Right kidney (tissue), 9 donors: ENCODE data around the gene HNRNPCL2.
"Not testable (repeated sequence)": the region's sequence is repeated elsewhere in the genome, so short reads cannot be mapped to it uniquely, and the experiment has no call there.

Experiments used
- DNase-seq: peaks from one replicate; pipeline ENCODE4 v3.0.0-alpha.2; 2016
- long read RNA-seq, 8 donors: transcript quantifications; one replicate each; lab custom pipeline, GENCODE V29; 2026

Gene HNRNPCL2
- long read RNA-seq, donor 1 = 0 reads
- long read RNA-seq, donor 2 = 0 reads
- long read RNA-seq, donor 3 = 0 reads
- long read RNA-seq, donor 4 = 0 reads
- long read RNA-seq, donor 5 = 0 reads
- long read RNA-seq, donor 6 = 0 reads
- long read RNA-seq, donor 7 = 0 reads
- long read RNA-seq, donor 8 = 0 reads

GRCh38 chr1:13116754-13117153 lies at the start of gene HNRNPCL2:
Gene HNRNPCL2 (minus strand): TSS chr1:13116854. CDS start chr1:13116400, 454 bp downstream.
- not testable (repeated sequence) for DNase-seq

- DNase-seq = not testable (repeated sequence)
These were observed 48.9 kb upstream of the HNRNPCL2 start, which contains the start of gene HNRNPCL4 for GRCh38 chr1:13165531-13165930. Gene HNRNPCL4 (minus strand): TSS chr1:13165631. CDS start chr1:13165467, 164 bp downstream.

GRCh38 chr1:13155909-13156308 lies 39.3 kb upstream of the HNRNPCL2 start, which contains the start of gene PRAMEF26:
Gene PRAMEF26 (minus strand): TSS chr1:13156009. CDS start chr1:13153095, 2,914 bp downstream.
- not testable (repeated sequence) for DNase-seq

- not testable (repeated sequence) for DNase-seq
These were observed 46.2 kb downstream of the HNRNPCL2 start, which contains the start of gene PRAMEF25 for GRCh38 chr1:13070474-13070873. Gene PRAMEF25 (plus strand): TSS chr1:13070774. CDS start chr1:13073694, 2,920 bp downstream.
